Measurements from ENCODE around the gene RNASE13. TPM values are rescaled to one million over a fixed set of nuclear protein-coding genes. Genes with fewer than 3 reads are reported as not detected.
"Not testable (repeated sequence)": the region's sequence is repeated elsewhere in the genome, so short reads cannot be mapped to it uniquely, and the experiment has no call there.

The RNASE13 gene
- total RNA-seq, 1 donor from 2014 or later: not detected

- peak; percentile 89 for DNase-seq (ENCODE audit: low spot score)
- no peak overlapping the region for H3K27ac Mint-ChIP-seq (ENCODE audit: unreplicated experiment)
Observed at GRCh38 chr14:21014761-21015190, 19.8 kb downstream of the RNASE13 start.

GRCh38 chr14:21011136-21011535 lies 23.5 kb downstream of the RNASE13 start:
- Mint-ChIP-seq H3K4me3 (ENCODE audit: unreplicated experiment) (no peak overlapping the region), H3K4me1 (ENCODE audit: unreplicated experiment) (no peaks in the 10 kb centered on the region), H3K27ac (ENCODE audit: unreplicated experiment) (no peak overlapping the region)

More at GRCh38 chr14:21014761-21015190, 19.8 kb downstream of the RNASE13 start:
- no peaks in the 10 kb centered on the region for H3K4me1 Mint-ChIP-seq (ENCODE audit: unreplicated experiment)
- no peaks in the 10 kb centered on the region for H3K9me3 Mint-ChIP-seq (ENCODE audit: unreplicated experiment)
- peaks cover 11% of the 10 kb centered on the region for H3K27me3 Mint-ChIP-seq (ENCODE audit: unreplicated experiment)
- peaks cover 10% of the 10 kb centered on the region for H3K36me3 Mint-ChIP-seq (ENCODE audit: low read depth, unreplicated experiment)
- no peak overlapping the region for H3K4me3 Mint-ChIP-seq (ENCODE audit: unreplicated experiment)
- peak; percentile 93 for TF ChIP-seq CTCF (IDR thresholded peaks at IDR 0.05; ENCODE audit: unreplicated experiment)

GRCh38 chr14:21009721-21010120 lies 24.9 kb downstream of the RNASE13 start:
- H3K36me3 Mint-ChIP-seq (ENCODE audit: low read depth, unreplicated experiment); H3K4me1 Mint-ChIP-seq (ENCODE audit: unreplicated experiment); H3K9me3 Mint-ChIP-seq (ENCODE audit: unreplicated experiment); H3K27ac Mint-ChIP-seq (ENCODE audit: unreplicated experiment); DNase-seq (ENCODE audit: low spot score); H3K27me3 Mint-ChIP-seq (ENCODE audit: unreplicated experiment); H3K4me3 Mint-ChIP-seq (ENCODE audit: unreplicated experiment): not testable (repeated sequence)

More at GRCh38 chr14:21011136-21011535, 23.5 kb downstream of the RNASE13 start:
- Mint-ChIP-seq H3K36me3 (ENCODE audit: low read depth, unreplicated experiment) (no peaks in the 10 kb centered on the region), H3K9me3 (ENCODE audit: unreplicated experiment) (no peaks in the 10 kb centered on the region), H3K27me3 (ENCODE audit: unreplicated experiment) (peaks cover 11% of the 10 kb centered on the region)
- TF ChIP-seq CTCF (IDR thresholded peaks at IDR 0.05; ENCODE audit: unreplicated experiment): no peak
- DNase-seq (ENCODE audit: low spot score): no peak

GRCh38 chr14:21003788-21004346 lies 30.7 kb downstream of the RNASE13 start:
- Mint-ChIP-seq H3K9me3 (ENCODE audit: unreplicated experiment) (no peaks in the 10 kb centered on the region), H3K27me3 (ENCODE audit: unreplicated experiment) (no peaks in the 10 kb centered on the region), H3K4me3 (ENCODE audit: unreplicated experiment) (no peak overlapping the region), H3K4me1 (ENCODE audit: unreplicated experiment) (peaks cover 2% of the 10 kb centered on the region), H3K27ac (ENCODE audit: unreplicated experiment) (no peak overlapping the region), H3K36me3 (ENCODE audit: low read depth, unreplicated experiment) (no peaks in the 10 kb centered on the region)
- DNase-seq (ENCODE audit: low spot score): no peak
- no peak for TF ChIP-seq CTCF (IDR thresholded peaks at IDR 0.05; ENCODE audit: unreplicated experiment)

- no peak overlapping the region for H3K4me3 Mint-ChIP-seq (ENCODE audit: unreplicated experiment)
- H3K9me3 Mint-ChIP-seq (ENCODE audit: unreplicated experiment): no peaks in the 10 kb centered on the region
- no peaks in the 10 kb centered on the region for H3K27me3 Mint-ChIP-seq (ENCODE audit: unreplicated experiment)
- peaks cover 7% of the 10 kb centered on the region for H3K4me1 Mint-ChIP-seq (ENCODE audit: unreplicated experiment)
- H3K36me3 Mint-ChIP-seq (ENCODE audit: low read depth, unreplicated experiment): no peaks in the 10 kb centered on the region
- TF ChIP-seq CTCF (IDR thresholded peaks at IDR 0.05; ENCODE audit: unreplicated experiment): no peak
- DNase-seq (ENCODE audit: low spot score): no peak
- no peak overlapping the region for H3K27ac Mint-ChIP-seq (ENCODE audit: unreplicated experiment)
Observed at GRCh38 chr14:21001218-21001617, 33.4 kb downstream of the RNASE13 start.

Measured in endothelial cell (in vitro differentiated cells).